ENCODE data around the gene IL26.

DNA sequence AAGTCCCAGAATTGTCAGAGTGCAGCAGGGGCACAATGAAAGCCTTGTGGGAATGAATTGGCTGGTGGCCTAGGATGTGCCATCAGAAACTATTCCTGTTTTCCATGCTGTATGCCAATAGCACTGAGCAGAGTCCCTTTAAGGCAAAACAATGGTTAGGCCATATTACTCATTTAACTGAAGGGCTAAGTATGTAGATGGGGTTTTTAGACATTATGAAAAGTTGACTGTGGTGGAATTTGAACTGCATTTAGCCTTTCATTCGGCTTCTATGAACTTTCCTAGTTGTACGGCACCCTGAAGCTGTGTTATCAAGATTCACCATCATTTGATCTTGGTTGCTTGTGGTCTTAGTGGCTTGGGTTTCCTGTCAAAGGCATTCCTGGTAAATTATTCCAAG is 24.8 kb downstream of the IL26 start:
- TF ChIP-seq, protein P1, sequence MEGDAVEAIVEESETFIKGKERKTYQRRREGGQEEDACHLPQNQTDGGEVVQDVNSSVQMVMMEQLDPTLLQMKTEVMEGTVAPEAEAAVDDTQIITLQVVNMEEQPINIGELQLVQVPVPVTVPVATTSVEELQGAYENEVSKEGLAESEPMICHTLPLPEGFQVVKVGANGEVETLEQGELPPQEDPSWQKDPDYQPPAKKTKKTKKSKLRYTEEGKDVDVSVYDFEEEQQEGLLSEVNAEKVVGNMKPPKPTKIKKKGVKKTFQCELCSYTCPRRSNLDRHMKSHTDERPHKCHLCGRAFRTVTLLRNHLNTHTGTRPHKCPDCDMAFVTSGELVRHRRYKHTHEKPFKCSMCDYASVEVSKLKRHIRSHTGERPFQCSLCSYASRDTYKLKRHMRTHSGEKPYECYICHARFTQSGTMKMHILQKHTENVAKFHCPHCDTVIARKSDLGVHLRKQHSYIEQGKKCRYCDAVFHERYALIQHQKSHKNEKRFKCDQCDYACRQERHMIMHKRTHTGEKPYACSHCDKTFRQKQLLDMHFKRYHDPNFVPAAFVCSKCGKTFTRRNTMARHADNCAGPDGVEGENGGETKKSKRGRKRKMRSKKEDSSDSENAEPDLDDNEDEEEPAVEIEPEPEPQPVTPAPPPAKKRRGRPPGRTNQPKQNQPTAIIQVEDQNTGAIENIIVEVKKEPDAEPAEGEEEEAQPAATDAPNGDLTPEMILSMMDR (IDR thresholded peaks at IDR 0.05; ENCODE audit: insufficient read depth, low read length): no peak
- TF ChIP-seq, protein P2, sequence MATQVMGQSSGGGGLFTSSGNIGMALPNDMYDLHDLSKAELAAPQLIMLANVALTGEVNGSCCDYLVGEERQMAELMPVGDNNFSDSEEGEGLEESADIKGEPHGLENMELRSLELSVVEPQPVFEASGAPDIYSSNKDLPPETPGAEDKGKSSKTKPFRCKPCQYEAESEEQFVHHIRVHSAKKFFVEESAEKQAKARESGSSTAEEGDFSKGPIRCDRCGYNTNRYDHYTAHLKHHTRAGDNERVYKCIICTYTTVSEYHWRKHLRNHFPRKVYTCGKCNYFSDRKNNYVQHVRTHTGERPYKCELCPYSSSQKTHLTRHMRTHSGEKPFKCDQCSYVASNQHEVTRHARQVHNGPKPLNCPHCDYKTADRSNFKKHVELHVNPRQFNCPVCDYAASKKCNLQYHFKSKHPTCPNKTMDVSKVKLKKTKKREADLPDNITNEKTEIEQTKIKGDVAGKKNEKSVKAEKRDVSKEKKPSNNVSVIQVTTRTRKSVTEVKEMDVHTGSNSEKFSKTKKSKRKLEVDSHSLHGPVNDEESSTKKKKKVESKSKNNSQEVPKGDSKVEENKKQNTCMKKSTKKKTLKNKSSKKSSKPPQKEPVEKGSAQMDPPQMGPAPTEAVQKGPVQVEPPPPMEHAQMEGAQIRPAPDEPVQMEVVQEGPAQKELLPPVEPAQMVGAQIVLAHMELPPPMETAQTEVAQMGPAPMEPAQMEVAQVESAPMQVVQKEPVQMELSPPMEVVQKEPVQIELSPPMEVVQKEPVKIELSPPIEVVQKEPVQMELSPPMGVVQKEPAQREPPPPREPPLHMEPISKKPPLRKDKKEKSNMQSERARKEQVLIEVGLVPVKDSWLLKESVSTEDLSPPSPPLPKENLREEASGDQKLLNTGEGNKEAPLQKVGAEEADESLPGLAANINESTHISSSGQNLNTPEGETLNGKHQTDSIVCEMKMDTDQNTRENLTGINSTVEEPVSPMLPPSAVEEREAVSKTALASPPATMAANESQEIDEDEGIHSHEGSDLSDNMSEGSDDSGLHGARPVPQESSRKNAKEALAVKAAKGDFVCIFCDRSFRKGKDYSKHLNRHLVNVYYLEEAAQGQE (IDR thresholded peaks at IDR 0.05; ENCODE audit: insufficient replicate concordance, low read depth): no peak
- TF ChIP-seq GABPA (IDR thresholded peaks at IDR 0.05; ENCODE audit: low read depth): no peak
- no peak for TF ChIP-seq POLR2AphosphoS5 (IDR thresholded peaks at IDR 0.05; ENCODE audit: low read depth)

Measured in HL-60 (cell line).